CD4-positive, alpha-beta memory T cell (primary cell): Measurements from ENCODE around the gene NUP188. TPM values are rescaled to one million over a fixed set of nuclear protein-coding genes. Genes with fewer than 3 reads are reported as not detected.
A peak's percentile ranks its signal among the peaks of the same experiment; 100 is the strongest.

Experiments used
- CTCF ChIA-PET: fragments of 350-600 bp; sonication (Branson Sonifier 250); formaldehyde crosslinking; loops from one replicate; lab custom pipeline; 2021; ENCODE audit warnings: inconsistent platforms; ENCODE audit not compliant: partially characterized antibody; lab: Charles Lee
- POLR2A ChIA-PET: fragments of 350-600 bp; sonication (Branson Sonifier 250); formaldehyde crosslinking; loops from one replicate; lab custom pipeline; 2021; ENCODE audit not compliant: partially characterized antibody; lab: Charles Lee
- DNase-seq, 5 donors: peaks; one replicate each; pipeline versions ENCODE4 v3.0.0 to v3.0.0-alpha.2; 2020 to 2022; ENCODE audit warnings: mixed read lengths in 1 of 5
- H3K27ac ChIP-seq: one replicate; pipeline ENCODE4 v1.7.0; 2013; ENCODE audit warnings: low read depth, low read length
- H3K27me3 ChIP-seq: 2 replicates; pipeline ENCODE4 v1.7.0; 2013; ENCODE audit warnings: mild to moderate bottlenecking, low read length, moderate library complexity; ENCODE audit not compliant: insufficient read depth
- H3K36me3 ChIP-seq: 2 replicates; pipeline ENCODE4 v1.7.0; 2013; ENCODE audit warnings: mild to moderate bottlenecking, low read length, moderate library complexity; ENCODE audit not compliant: insufficient read depth
- H3K4me1 ChIP-seq: 2 replicates; pipeline ENCODE4 v1.7.0; 2013; ENCODE audit warnings: mild to moderate bottlenecking, low read length, moderate library complexity; ENCODE audit not compliant: insufficient read depth
- H3K4me3 ChIP-seq, 2 donors: one replicate each; pipeline ENCODE4 v1.7.0; 2013; ENCODE audit warnings: low read length in 2 of 2, mild to moderate bottlenecking in 1 of 2
- H3K9me3 ChIP-seq, 2 donors: one replicate each; pipeline ENCODE4 v1.7.0; 2013; ENCODE audit warnings: low read length in 2 of 2, control low read depth in 1 of 2; ENCODE audit not compliant: control insufficient read depth in 1 of 2
- H3K27ac Mint-ChIP-seq, 7 donors: one replicate each; pipeline ENCODE4 v1.8.0; 2020 to 2021; ENCODE audit warnings: mixed read lengths in 7 of 7, mild to moderate bottlenecking in 6 of 7, inconsistent platforms in 3 of 7, moderate library complexity in 3 of 7
- H3K27me3 Mint-ChIP-seq, 2 donors: one replicate each; pipeline ENCODE4 v1.8.0; 2020 to 2021; ENCODE audit warnings: mixed read lengths in 2 of 2
- H3K36me3 Mint-ChIP-seq, 2 donors: one replicate each; pipeline ENCODE4 v1.8.0; 2020 to 2021; ENCODE audit warnings: mixed read lengths in 2 of 2, inconsistent platforms in 1 of 2, mild to moderate bottlenecking in 1 of 2
- H3K4me1 Mint-ChIP-seq, 4 donors: one replicate each; pipeline ENCODE4 v1.8.0; 2020 to 2021; ENCODE audit warnings: mixed read lengths in 4 of 4, mild to moderate bottlenecking in 1 of 4
- H3K4me3 Mint-ChIP-seq, 8 donors: one replicate each; pipeline ENCODE4 v1.8.0; 2020 to 2021; ENCODE audit warnings: mixed read lengths in 8 of 8, mild to moderate bottlenecking in 7 of 8, moderate library complexity in 6 of 8, inconsistent platforms in 3 of 8
- H3K9me3 Mint-ChIP-seq, 8 donors: one replicate each; pipeline ENCODE4 v1.8.0; 2020 to 2021; ENCODE audit warnings: mixed read lengths in 8 of 8, mild to moderate bottlenecking in 5 of 8, inconsistent platforms in 3 of 8, moderate library complexity in 1 of 8
- intact Hi-C: fragments of 100-400 bp; cut with micrococcal nuclease; formaldehyde crosslinking; loops from one replicate; pipeline ENCODE4 v1.15.1; 2023
- polyA plus RNA-seq, 2 donors: library from polyadenylated mRNA; unstranded; fragments of 300-500 nt; fragmentation: Illumina TruSeq; gene quantifications; one replicate each; pipeline ENCODE4 v1.2.3, GENCODE V29; 2021
- total RNA-seq, 2 experiments: library from RNA; stranded (reverse); gene quantifications; one replicate each; pipeline ENCODE4 v1.2.3, GENCODE V29; 2021

Gene NUP188
- total and polyA plus RNA-seq, 4 experiments from 2014 or later = 27.2 to 70.8 (median 54.8) TPM

DNA sequence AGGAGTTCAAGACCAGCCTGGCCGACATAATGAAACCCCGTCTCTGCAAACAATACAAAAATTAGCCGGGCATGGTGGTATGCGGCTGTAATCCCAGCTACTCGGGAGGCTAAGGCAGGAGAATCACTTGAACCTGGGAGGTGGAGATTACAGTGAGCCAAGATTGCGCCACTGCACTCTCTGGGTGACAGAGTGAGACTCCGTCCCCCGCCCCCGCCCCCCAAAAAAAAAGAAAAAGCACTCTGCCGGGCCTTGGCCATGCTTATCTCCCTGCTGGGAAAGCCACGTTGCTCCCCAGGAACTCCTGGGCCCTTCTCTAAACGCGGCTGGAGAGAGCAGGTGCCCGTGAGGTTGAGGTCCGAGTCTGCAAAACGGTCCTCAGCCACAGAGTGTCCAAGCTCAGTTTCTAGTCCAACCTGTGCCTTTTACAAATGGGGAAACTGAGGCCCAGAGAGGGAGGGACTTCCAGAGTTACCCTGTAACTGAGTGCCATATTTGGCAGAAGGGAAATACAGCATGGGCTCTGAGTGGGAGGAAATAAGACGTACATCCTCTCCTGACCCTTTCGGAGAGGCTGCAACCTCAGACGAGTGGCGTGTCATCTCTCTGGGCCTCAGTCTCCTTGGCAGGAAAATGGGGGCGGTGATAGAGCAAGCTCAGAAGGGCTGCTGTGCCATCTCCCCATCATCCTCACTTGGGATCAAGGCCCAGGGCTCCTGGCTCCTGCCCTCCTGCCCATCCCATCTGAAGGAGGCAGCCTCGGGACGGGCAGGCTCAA, 33.3 kb upstream of the NUP188 start:
- no peak for DNase-seq
- ChIA-PET CTCF (interaction anchor here (4.4 kb wide), 1 partner anchor 14 kb away, joined by 20 read pairs; no protein-coding TSS in a partner anchor), POLR2A (interaction anchor here (0.7 to 2.0 kb wide), 2 partner anchors 13 to 21 kb away, joined by 3 to 7 read pairs; no protein-coding TSS in a partner anchor)
- H3K4me1 ChIP-seq = peaks cover 51% of the 10 kb centered on the region
- Mint-ChIP-seq H3K27me3 (no peaks in the 10 kb centered on the region), H3K27ac (peak overlapping the region in 4 of 7 donors; percentile 22 to 50 (median 42)), H3K4me1 (peaks cover 18 to 50% (median 30%) of the 10 kb centered on the region in 4 donors), H3K9me3 (no peaks in the 10 kb centered on the region), H3K36me3 (peaks cover 34 to 46% of the 10 kb centered on the region in 2 donors), H3K4me3 (no peak overlapping the region)
- H3K9me3 ChIP-seq = no peaks in the 10 kb centered on the region
- no peak overlapping the region for H3K4me3 ChIP-seq
- H3K27me3 ChIP-seq = no peaks in the 10 kb centered on the region
- intact Hi-C loops = no loop called here
- H3K27ac ChIP-seq = no peak overlapping the region
- H3K36me3 ChIP-seq = peaks cover 46% of the 10 kb centered on the region

DNA sequence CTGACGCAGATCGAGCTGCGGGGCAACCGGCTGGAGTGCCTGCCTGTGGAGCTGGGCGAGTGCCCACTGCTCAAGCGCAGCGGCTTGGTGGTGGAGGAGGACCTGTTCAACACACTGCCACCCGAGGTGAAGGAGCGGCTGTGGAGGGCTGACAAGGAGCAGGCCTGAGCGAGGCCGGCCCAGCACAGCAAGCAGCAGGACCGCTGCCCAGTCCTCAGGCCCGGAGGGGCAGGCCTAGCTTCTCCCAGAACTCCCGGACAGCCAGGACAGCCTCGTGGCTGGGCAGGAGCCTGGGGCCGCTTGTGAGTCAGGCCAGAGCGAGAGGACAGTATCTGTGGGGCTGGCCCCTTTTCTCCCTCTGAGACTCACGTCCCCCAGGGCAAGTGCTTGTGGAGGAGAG, 31.3 kb upstream of the NUP188 start:
- H3K36me3 ChIP-seq = peaks cover 28% of the 10 kb centered on the region

DNA sequence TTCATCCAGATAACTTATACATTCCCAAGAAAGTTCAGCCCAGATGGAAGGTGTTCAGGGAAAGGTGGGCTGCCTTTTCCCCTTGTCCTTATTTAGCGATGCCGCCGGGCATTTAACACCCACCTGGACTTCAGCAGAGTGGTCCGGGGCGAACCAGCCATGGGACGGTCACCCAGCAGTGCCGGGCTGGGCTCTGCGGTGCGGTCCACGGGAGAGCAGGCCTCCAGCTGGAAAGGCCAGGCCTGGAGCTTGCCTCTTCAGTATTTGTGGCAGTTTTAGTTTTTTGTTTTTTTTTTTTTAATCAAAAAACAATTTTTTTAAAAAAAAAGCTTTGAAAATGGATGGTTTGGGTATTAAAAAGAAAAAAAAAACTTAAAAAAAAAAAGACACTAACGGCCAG, 30.8 kb upstream of the NUP188 start:
- H3K36me3 ChIP-seq = peaks cover 28% of the 10 kb centered on the region
- Mint-ChIP-seq H3K4me1 (peaks cover 13 to 27% (median 20%) of the 10 kb centered on the region in 4 donors), H3K36me3 (peaks cover 27 to 37% of the 10 kb centered on the region in 2 donors), H3K4me3 (no peak overlapping the region), H3K27me3 (no peaks in the 10 kb centered on the region), H3K27ac (no peak overlapping the region), H3K9me3 (no peaks in the 10 kb centered on the region)
- ChIA-PET POLR2A (interaction anchor here (1.3 kb wide), 1 partner anchor 17 kb away, joined by 4 read pairs; no protein-coding TSS in a partner anchor), CTCF (interaction anchor here (0.7 to 4.4 kb wide), 2 partner anchors 12 to 264 kb away, joined by 3 to 20 read pairs; no protein-coding TSS in a partner anchor)
- H3K4me3 ChIP-seq = no peak overlapping the region
- H3K4me1 ChIP-seq = peaks cover 32% of the 10 kb centered on the region
- no peak for DNase-seq
- no peaks in the 10 kb centered on the region for H3K9me3 ChIP-seq
- intact Hi-C loops = no loop called here
- H3K27me3 ChIP-seq = no peaks in the 10 kb centered on the region
- H3K27ac ChIP-seq = no peak overlapping the region

More for the DNA sequence above, 31.3 kb upstream of the NUP188 start:
- H3K27me3 ChIP-seq = no peaks in the 10 kb centered on the region
- ChIA-PET CTCF (interaction anchor here (0.7 to 4.4 kb wide), 2 partner anchors 12 to 265 kb away, joined by 3 to 20 read pairs; no protein-coding TSS in a partner anchor), POLR2A (interaction anchor here (1.3 kb wide), 1 partner anchor 16 kb away, joined by 4 read pairs; no protein-coding TSS in a partner anchor)
- peaks cover 13 to 32% (median 24%) of the 10 kb centered on the region in 4 donors for H3K4me1 Mint-ChIP-seq
- no peak for DNase-seq
- H3K9me3 Mint-ChIP-seq = no peaks in the 10 kb centered on the region
- H3K27ac Mint-ChIP-seq = no peak overlapping the region
- peaks cover 38% of the 10 kb centered on the region for H3K4me1 ChIP-seq
- H3K4me3 Mint-ChIP-seq = no peak overlapping the region
- no peak overlapping the region for H3K27ac ChIP-seq
- intact Hi-C loops = no loop called here
- H3K9me3 ChIP-seq = no peaks in the 10 kb centered on the region
- H3K4me3 ChIP-seq = no peak overlapping the region
- H3K27me3 Mint-ChIP-seq = no peaks in the 10 kb centered on the region
- H3K36me3 Mint-ChIP-seq = peaks cover 27 to 37% of the 10 kb centered on the region in 2 donors

DNA sequence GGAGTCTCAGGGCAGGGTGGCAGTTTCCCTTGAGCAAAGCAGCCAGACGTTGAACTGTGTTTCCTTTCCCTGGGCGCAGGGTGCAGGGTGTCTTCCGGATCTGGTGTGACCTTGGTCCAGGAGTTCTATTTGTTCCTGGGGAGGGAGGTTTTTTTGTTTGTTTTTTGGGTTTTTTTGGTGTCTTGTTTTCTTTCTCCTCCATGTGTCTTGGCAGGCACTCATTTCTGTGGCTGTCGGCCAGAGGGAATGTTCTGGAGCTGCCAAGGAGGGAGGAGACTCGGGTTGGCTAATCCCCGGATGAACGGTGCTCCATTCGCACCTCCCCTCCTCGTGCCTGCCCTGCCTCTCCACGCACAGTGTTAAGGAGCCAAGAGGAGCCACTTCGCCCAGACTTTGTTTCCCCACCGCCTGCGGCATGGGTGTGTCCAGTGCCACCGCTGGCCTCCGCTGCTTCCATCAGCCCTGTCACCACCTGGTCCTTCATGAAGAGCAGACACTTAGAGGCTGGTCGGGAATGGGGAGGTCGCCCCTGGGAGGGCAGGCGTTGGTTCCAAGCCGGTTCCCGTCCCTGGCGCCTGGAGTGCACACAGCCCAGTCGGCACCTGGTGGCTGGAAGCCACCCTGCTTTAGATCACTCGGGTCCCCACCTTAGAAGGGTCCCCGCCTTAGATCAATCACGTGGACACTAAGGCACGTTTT, 30.2 kb upstream of the NUP188 start:
- H3K27me3 ChIP-seq = no peaks in the 10 kb centered on the region
- peak overlapping the region in 1 of 7 donors; percentile 57 for H3K27ac Mint-ChIP-seq
- H3K4me3 ChIP-seq = no peak overlapping the region
- no peaks in the 10 kb centered on the region for H3K9me3 Mint-ChIP-seq
- DNase-seq = no peak
- H3K36me3 Mint-ChIP-seq = peaks cover 27 to 37% of the 10 kb centered on the region in 2 donors
- H3K4me3 Mint-ChIP-seq = no peak overlapping the region
- CTCF ChIA-PET = interaction anchor here (0.7 to 4.4 kb wide), 2 partner anchors 11 to 264 kb away, joined by 3 to 20 read pairs; no protein-coding TSS in a partner anchor
- no peak overlapping the region for H3K27ac ChIP-seq
- POLR2A ChIA-PET = interaction anchor here (1.3 kb wide), 1 partner anchor 18 kb away, joined by 4 read pairs; no protein-coding TSS in a partner anchor
- peaks cover 8 to 21% (median 16%) of the 10 kb centered on the region in 4 donors for H3K4me1 Mint-ChIP-seq
- H3K27me3 Mint-ChIP-seq = no peaks in the 10 kb centered on the region
- H3K9me3 ChIP-seq = no peaks in the 10 kb centered on the region
- H3K36me3 ChIP-seq = peaks cover 27% of the 10 kb centered on the region
- intact Hi-C loops = no loop called here
- peaks cover 27% of the 10 kb centered on the region for H3K4me1 ChIP-seq

GRCh38 chr9:128918921-128919320, 28.6 kb upstream of the NUP188 start:
- CTCF ChIA-PET = interaction anchor here (1.0 to 1.3 kb wide), 3 partner anchors 8 to 10 kb away, joined by 4 to 7 read pairs (median 4); no protein-coding TSS in a partner anchor
- Mint-ChIP-seq H3K36me3 (peaks cover 18 to 27% of the 10 kb centered on the region in 2 donors), H3K4me1 (peaks cover 0 to 9% (median 4%) of the 10 kb centered on the region in 4 donors), H3K9me3 (no peaks in the 10 kb centered on the region), H3K4me3 (no peak overlapping the region), H3K27ac (peak overlapping the region in 2 of 7 donors; percentile 21 to 72), H3K27me3 (no peaks in the 10 kb centered on the region)
- Histone ChIP-seq H3K27ac (no peak overlapping the region), H3K4me3 (no peak overlapping the region), H3K4me1 (peaks cover 11% of the 10 kb centered on the region), H3K27me3 (no peaks in the 10 kb centered on the region), H3K36me3 (peaks cover 20% of the 10 kb centered on the region), H3K9me3 (no peaks in the 10 kb centered on the region)
- intact Hi-C loops = no loop called here
- POLR2A ChIA-PET = no interaction called here
- DNase-seq = no peak

DNA sequence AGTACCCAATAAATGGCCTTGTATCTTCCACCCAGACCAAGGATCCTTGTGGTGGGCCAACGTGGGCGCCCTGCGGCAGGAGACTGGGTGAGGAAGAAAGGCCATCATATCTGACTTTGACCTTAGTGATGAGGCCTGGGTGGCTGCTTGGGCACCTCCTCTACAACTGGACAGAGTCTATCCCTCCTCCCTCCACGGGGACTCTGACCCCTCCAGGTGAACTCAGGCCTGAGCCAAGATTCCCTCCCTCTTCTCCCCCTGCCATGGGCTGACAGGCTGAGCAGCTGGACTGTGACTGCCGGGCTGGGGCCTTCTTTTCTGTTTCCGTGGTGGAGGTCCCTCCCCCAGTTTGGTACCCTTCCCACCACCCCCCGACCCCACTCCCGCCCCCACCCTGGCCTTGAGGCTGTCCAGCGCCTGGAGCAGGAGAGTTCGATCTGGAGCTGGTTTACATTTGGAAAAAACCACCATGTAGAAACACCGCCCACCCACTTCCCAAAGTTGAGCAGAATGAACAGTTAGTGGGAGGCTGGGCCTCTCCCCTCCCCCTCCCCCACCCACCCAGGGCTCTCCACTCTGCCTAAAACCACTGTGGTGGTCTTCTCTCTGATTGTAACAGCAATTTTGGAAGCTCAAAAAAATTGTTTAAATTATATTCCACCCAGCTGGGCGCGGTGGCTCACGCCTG, 28.0 kb upstream of the NUP188 start:
- H3K9me3 Mint-ChIP-seq = no peaks in the 10 kb centered on the region
- no peak overlapping the region for H3K27ac ChIP-seq
- DNase-seq = no peak
- H3K4me3 ChIP-seq = no peak overlapping the region
- no peak overlapping the region for H3K4me3 Mint-ChIP-seq
- intact Hi-C loops = no loop called here
- H3K27me3 Mint-ChIP-seq = no peaks in the 10 kb centered on the region
- peaks cover 20% of the 10 kb centered on the region for H3K36me3 ChIP-seq
- H3K4me1 ChIP-seq = peaks cover 4% of the 10 kb centered on the region
- no peaks in the 10 kb centered on the region for H3K27me3 ChIP-seq
- H3K36me3 Mint-ChIP-seq = peaks cover 18 to 27% of the 10 kb centered on the region in 2 donors
- peak overlapping the region in 2 of 7 donors; percentile 21 to 72 for H3K27ac Mint-ChIP-seq
- H3K9me3 ChIP-seq = no peaks in the 10 kb centered on the region
- ChIA-PET CTCF (interaction anchor here (1.0 to 1.3 kb wide), 3 partner anchors 7 to 11 kb away, joined by 4 to 7 read pairs (median 4); no protein-coding TSS in a partner anchor), POLR2A (interaction anchor here (1.3 kb wide), 1 partner anchor 37 kb away, joined by 4 read pairs; no protein-coding TSS in a partner anchor)
- H3K4me1 Mint-ChIP-seq = peaks cover 0 to 9% (median 4%) of the 10 kb centered on the region in 4 donors
